Left forelimb (tissue), 1 donor: ENCODE data around the gene SEC61A2.

Source experiments
- DNase-seq: peaks from one replicate; pipeline ENCODE4 v3.0.0-alpha.2; 2018; ENCODE audit warnings: low spot score

Gene SEC61A2

GRCh38 chr10:12196531-12197211 lies 67.2 kb downstream of the SEC61A2 start:
- DNase-seq: no peak

GRCh38 chr10:12198156-12198555 lies 68.7 kb downstream of the SEC61A2 start:
- no peak for DNase-seq

- DNase-seq: no peak
Observed at GRCh38 chr10:12200850-12201249, 71.4 kb downstream of the SEC61A2 start.

GRCh38 chr10:12201543-12201942 lies 72.1 kb downstream of the SEC61A2 start:
- DNase-seq: no peak

- no peak for DNase-seq
Observed at GRCh38 chr10:12202226-12202625, 72.7 kb downstream of the SEC61A2 start.

GRCh38 chr10:12205082-12205481 lies 75.6 kb downstream of the SEC61A2 start:
- no peak for DNase-seq

- no peak for DNase-seq
Observed at GRCh38 chr10:12207114-12207513, 77.6 kb downstream of the SEC61A2 start.

- DNase-seq: no peak
Observed at GRCh38 chr10:12208460-12208859, 79.0 kb downstream of the SEC61A2 start.

- DNase-seq: no peak
Observed at GRCh38 chr10:12212454-12212853, 83.0 kb downstream of the SEC61A2 start.

GRCh38 chr10:12213621-12214020 lies 84.1 kb downstream of the SEC61A2 start:
- no peak for DNase-seq

GRCh38 chr10:12214093-12214492 lies 84.6 kb downstream of the SEC61A2 start:
- DNase-seq: no peak

GRCh38 chr10:12214763-12215218 lies 85.3 kb downstream of the SEC61A2 start:
- DNase-seq: no peak
